Bronchial epithelial cell (primary cell): ENCODE data around the gene CCDC102B. TPM values are rescaled to one million over a fixed set of nuclear protein-coding genes. Genes with fewer than 3 reads are reported as not detected.

Experiments
- DNase-seq: peaks from one replicate; pipeline ENCODE4 v3.0.0-alpha.2; 2010; ENCODE audit warnings: low read depth
- FAIRE-seq: peaks from 2 replicates; lab custom pipeline; 2011; peaks lifted over from hg19 to GRCh38; lab: Jason Lieb, UNC
- H3K27me3 ChIP-seq: 2 replicates; pipeline ENCODE4 v1.5.1; 2011; ENCODE audit warnings: low read length; ENCODE audit not compliant: control insufficient read depth, insufficient read depth
- H3K36me3 ChIP-seq: 2 replicates; pipeline ENCODE4 v1.5.1; 2011; ENCODE audit warnings: low read length; ENCODE audit not compliant: control insufficient read depth, insufficient read depth
- H3K4me3 ChIP-seq: 2 replicates; pipeline ENCODE4 v1.5.1; 2011; ENCODE audit warnings: mild to moderate bottlenecking, low read depth, low read length, control low read depth
- CTCF ChIP-seq: IDR thresholded peaks from 2 replicates; pipeline ENCODE4 v1.5.1; 2011; ENCODE audit warnings: mild to moderate bottlenecking, moderate library complexity, low read length, control low read depth, inconsistent platforms; ENCODE audit not compliant: insufficient read depth, severe bottlenecking
- total RNA-seq: library from RNA; depleted of rRNA; stranded (reverse); fragments of >200 nt; gene quantifications from 2 replicates; pipeline ENCODE4 v1.2.1, GENCODE V29; 2014

The CCDC102B gene
- total RNA-seq, 1 donor from 2014 or later = 1.6 TPM

GRCh38 chr18:68965817-68966216 lies 167.9 kb downstream of the CCDC102B start:
- no peak for DNase-seq
- H3K36me3 ChIP-seq = no peaks in the 10 kb centered on the region
- no peak for TF ChIP-seq CTCF
- no peaks in the 10 kb centered on the region for H3K27me3 ChIP-seq
- no peak overlapping the region for H3K4me3 ChIP-seq
- FAIRE-seq = no peak

DNA sequence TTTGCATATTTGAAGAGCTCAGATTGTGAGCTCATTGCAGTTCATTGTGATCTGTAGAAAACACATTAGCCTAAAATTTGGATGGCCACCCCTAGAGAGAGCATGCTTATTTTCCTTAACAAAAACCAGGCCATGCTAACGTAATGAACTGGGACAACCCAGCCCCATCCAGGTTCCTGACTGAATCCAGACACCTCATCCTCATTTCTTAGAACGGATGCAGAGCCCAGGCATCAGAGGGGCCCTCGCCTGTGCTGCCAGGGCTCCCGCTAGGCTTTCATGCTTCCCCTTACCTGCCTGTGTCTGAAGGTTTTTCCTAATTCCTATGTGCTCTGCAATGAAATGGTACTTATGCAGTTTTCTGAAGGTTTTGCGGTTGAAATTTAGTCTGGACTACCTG lies 171.1 kb downstream of the CCDC102B start:
- FAIRE-seq = no peak
- H3K36me3 ChIP-seq = no peaks in the 10 kb centered on the region
- no peak for DNase-seq
- no peak for TF ChIP-seq CTCF
- H3K4me3 ChIP-seq = no peak overlapping the region
- no peaks in the 10 kb centered on the region for H3K27me3 ChIP-seq

- FAIRE-seq (no peak), DNase-seq (no peak)
- no peak for TF ChIP-seq CTCF
- H3K36me3 ChIP-seq = no peaks in the 10 kb centered on the region
- no peak overlapping the region for H3K4me3 ChIP-seq
- no peaks in the 10 kb centered on the region for H3K27me3 ChIP-seq
These were observed 174.3 kb downstream of the CCDC102B start for GRCh38 chr18:68972176-68972575.

GRCh38 chr18:68979737-68980136 lies 181.9 kb downstream of the CCDC102B start:
- FAIRE-seq = peak; percentile 55

DNA sequence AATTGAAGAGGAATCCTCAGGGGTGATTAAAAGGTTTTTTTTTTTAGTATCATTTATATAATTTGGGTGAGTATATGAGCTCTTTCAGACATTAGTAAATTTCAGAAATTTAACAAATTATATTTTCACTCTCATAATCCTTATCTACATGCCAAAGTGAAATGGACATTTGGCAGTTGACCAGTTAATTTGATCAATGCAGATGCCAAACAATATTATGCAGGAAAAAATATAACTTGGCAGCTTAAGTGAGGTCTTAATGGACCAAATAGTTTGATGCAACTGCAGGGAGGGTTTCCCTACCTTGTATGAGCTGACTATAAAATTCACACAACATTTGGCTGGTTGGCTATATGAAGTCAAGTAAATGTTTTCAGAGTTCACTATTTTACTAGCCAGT lies 185.2 kb downstream of the CCDC102B start:
- FAIRE-seq = no peak
- DNase-seq = no peak
- Histone ChIP-seq H3K4me3 (no peak overlapping the region), H3K36me3 (no peaks in the 10 kb centered on the region), H3K27me3 (no peaks in the 10 kb centered on the region)
- no peak for TF ChIP-seq CTCF

More at GRCh38 chr18:68979737-68980136, 181.9 kb downstream of the CCDC102B start:
- no peak for TF ChIP-seq CTCF
- no peak for DNase-seq
- Histone ChIP-seq H3K36me3 (no peaks in the 10 kb centered on the region), H3K4me3 (no peak overlapping the region), H3K27me3 (no peaks in the 10 kb centered on the region)

DNA sequence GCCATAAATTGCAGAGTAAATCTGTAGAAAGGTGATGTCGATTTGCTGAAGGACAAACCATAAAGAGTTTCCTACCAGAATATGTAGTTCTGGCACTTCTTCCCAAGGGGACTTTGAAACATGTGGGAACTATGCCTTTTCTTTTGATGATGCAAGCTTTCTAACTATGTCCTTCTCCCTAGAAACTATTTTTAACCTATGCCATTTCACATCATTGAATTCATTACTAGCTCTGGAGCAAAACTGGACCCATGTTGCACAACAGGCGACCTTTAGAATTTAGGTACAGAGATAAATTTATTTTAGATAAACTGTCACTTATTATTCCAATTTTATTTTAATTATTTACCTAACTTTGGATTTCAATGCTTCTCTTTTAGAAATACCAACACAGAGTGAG lies 186.5 kb downstream of the CCDC102B start:
- Histone ChIP-seq H3K36me3 (no peaks in the 10 kb centered on the region), H3K4me3 (no peak overlapping the region), H3K27me3 (no peaks in the 10 kb centered on the region)
- no peak for TF ChIP-seq CTCF
- DNase-seq (no peak), FAIRE-seq (no peak)
